Skin of body (tissue), 2 donors: Measurements from ENCODE around the gene PRX. TPM values are rescaled to one million over a fixed set of nuclear protein-coding genes. Genes with fewer than 3 reads are reported as not detected.
"Not testable (repeated sequence)": the region's sequence is repeated elsewhere in the genome, so short reads cannot be mapped to it uniquely, and the experiment has no call there.

ENCODE experiments used
- DNase-seq: peaks from one replicate; lab custom pipeline; 2025; lab: John Stamatoyannopoulos, UW
- total RNA-seq: library from RNA; depleted of rRNA; stranded (reverse); fragments of >200 nt; gene quantifications from one replicate; pipeline ENCODE4 v1.2.3, GENCODE V29; 2014

PRX gene
- total RNA-seq, 1 donor from 2014 or later, result 5.2 TPM

DNA sequence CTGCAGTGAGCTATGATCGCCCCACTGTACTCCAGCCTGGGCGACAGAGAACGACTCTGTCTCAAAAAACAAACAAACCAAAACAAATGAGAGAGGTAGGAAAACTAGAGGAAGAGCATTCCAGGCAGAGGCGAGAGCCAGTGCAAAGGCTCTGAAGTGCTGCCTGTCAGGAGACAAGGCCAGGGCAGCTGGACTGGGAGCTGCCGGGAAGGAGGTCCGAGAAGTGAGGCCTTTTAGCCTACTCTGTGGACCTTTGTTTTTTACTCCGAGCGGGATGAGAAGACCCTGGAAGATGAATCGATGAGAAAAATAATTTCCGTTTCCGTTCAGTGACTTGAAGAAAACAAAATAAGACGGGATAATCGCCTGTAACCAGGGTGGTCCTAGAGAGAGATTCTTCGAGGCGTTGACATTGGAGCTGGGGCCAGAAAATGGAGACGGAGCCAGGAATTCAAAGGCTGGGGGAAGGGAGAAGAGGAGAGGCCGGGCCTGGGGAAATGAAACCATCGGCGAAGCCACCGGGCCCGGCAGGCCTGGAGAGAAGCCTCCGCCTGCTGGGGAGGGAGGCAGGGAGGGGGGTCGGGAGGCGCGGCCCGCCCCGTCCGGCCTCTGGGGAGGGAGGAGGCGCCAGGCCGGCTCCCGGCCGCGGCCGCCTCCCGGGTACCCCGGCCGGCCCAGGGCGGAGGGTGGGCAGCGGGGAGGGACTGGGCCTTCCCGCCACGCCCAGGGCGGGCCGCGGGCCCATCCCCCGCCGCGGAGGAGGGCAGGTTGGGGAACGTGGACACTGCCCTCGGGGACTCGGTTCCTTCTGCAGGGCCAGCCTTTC is 20.4 kb upstream of the PRX start:
- peak; percentile 94 for DNase-seq

DNA sequence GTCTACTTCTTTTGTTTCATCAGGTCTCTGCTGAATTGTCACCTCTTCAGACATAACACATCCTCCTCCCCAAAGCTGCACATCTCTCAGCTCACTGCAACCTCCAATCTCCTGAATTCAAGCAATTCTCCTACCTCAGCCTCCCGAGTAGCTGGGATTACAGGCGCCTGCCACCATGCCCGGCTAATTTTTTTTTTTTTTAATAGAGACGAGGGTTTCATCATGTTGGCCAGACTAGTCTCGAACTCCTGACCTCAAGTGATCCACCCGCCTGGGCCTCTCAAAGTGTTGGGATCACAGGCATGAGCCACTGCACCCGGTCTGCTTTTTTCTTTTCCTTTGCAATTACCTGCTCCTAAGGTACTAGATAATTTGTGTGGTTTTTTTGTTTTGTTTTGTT is 19.6 kb upstream of the PRX start:
- DNase-seq, result not testable (repeated sequence)

DNA sequence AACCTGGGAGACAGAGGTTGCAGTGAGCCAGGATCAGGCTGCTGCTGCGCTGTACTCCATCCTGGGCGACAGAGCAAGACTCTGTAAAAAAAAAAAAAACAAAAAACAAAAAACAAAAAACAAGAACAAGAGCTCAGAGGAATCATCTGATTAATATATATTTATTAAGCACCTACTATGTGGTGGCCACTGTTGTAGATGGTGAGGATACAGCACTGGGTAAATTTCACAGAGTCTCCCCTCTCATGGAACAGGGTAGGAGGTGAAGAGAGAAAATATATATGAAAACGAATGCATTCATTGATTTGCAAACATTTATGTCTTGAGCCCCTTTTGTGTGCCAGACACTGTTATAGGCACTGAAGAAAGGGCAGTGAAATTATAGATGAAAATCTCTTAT is 18.5 kb upstream of the PRX start:
- no peak for DNase-seq

DNA sequence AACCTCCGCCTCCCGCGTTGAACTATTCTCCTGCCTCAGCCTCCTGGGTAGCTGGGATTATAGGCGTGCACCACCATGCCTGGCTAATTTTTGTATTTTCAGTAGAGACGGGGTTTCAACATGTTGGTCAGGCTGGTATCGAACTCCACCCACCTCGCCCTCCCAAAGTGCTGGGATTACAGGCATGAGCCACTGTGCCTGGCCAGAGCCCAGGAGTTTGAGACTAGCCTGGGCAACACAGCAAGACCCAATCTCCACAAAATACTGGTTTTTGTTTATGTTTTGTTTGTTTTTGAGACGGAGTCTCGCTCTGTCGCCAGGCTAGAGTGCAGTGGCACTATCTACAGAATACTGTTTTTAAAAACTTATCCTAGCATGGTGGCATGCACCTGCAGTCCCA is 17.1 kb upstream of the PRX start:
- DNase-seq, result not testable (repeated sequence)

DNA sequence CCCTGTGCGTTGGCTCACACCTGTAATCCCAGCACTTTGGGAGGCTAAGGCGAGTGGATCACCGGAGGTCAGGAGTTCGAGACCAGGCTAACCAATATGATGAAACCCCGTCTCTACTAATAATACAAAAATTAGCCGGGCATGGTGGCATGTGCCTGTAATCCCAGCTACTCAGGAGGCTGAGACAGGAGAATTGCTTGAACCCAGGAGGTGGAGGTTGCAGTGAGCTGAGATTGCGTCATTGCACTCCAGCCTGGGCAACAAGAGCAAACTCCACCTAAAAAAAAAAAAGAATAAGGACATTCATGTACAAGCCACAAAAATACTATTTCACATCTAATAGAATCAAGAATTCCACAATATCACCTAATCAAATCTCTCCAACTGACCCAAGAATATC is 15.0 kb upstream of the PRX start:
- DNase-seq, result not testable (repeated sequence)

DNA sequence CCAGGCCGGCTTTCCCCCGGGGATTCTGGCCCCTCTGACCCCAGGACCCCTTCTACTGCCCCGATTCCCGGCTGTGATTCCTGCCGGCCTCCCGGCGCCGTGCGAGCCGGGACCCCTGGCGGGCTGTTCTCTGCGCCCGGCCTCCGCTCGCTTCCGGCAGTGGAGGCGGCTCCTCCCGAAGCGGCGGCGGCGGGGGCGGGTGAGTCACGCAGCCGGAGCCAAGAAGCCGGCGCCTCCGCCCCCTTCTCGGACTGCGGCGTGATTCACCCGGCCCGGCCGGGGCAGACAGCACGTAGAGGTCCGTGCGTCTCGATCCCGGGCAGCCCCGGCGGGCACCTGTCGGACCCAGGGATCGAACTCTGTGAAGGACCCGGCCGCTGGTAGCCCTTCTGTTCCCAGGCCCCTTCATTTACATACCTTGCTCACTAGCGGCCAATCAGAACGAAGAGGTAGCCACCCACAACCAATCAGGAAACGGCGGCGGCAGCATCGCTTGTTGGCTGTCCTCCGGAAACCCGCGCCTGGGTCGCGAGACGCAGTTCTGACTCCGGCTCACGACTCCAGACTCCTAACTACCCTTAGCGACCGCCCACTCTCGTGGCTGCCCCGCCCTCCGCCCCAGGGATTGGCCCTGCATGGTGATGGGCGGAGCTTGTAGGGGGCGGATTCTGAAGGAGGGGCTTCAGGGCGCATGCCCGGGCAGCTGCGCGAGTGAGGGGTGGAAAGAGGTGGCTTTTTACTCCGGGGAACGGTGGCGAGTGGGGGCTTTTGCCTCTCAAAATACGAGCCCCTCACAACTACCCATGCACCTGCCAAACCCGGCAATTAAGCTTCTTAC is 12.5 kb upstream of the PRX start, which contains the start of gene SERTAD1:
Gene SERTAD1, minus strand, starts transcription at position 543 of the 838 bp plus-strand sequence. CDS start 2,446 bp downstream, outside the sequence.
- DNase-seq, result peak; percentile 99

DNA sequence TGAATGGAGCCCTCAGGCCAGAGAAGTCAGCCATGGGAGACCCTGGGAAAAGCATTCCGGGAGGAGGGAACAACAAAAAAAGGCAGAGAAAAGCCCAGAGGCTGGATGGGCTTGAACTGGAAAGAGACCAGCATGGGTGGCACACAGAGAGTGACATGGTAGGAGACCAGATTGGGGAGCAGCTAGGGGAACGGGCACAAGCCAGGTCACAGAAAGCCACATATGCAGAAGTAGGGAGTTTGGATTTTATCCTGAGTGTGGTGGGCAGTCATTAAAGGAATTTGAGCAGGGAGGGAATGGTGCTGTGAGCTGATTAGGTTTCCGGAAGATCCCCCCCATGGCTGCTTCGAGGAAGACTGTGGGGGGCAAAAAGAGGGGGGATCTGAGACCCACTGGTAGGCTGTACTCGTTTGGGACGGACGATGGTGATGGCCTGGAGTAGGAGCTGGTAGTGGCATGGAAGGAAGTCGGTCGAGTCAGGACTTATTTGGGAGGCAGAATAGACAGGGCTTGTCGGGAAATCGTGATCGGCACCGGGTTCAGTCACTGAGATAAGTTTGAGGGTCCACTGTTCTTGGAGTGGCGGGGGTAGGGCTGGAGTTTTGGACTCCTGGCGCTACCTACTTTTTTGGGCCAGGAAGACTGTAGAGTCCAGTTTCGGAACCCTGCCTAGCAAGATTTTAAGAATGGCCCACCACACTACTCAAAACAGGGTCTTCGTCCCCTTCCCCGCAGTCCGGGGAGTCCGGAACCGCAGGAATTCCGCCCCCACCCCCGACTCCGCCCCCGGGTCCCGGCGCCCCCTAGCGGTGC is 11.7 kb upstream of the PRX start:
- DNase-seq, result no peak

DNA sequence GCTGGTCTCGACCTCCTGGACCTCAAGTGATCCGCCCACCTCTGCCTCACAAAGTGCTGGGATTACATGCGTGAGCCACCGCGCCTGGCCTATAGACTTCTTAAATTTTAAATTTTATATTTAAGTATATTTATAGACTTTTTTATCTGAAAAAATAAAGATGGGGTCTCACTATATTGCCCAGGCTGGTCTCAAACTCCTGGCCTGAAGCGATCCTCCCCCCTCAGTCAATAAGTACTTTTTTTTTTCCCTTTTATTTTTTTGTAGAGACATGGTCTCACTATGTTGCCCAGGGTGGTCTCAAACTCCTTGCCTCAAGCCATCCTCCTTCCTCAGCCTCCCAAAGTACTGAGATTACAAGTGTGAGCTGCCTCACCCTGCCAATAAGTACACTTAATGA is 10.8 kb upstream of the PRX start:
- DNase-seq, result no peak

DNA sequence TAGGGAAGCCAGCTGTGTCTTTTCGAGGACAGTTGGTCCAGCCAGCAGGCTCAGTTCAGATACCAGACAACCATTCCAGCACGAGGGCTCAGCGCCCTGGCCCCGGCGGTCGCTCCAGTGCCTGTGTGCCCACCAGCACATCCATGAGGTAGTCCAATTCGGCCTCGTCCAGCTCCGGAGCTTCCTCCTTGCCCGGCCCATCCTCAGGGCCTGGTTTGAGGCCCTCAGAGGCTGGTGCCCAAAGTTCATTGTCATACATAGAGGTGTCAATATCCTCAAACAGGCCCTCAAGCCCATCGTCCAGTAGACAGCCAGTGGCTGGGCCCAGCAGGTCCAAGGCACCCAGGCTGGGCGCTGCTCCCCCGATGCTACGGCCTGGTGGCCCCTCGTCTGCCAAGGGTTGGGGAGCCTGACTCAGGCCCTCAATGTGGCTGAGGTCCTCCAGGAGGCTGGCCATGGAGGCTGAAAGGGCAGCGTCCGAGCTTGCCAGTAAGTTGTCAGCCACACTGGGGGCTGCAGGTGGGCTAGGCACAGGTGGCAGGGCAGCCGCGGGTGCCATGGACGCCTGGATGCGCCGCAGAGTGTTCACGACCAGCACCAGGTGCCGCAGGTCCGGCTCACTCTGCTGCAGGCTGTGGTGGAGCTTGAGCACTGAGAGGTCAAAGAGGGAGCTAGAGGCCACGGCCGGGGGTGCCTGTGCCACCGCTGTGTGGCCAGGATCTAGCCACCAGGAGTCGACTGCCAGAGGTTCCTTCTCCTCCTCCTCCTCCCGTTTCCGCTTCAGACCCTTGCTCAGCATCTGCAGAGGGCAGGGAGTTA is 9.8 kb upstream of the PRX start:
- no peak for DNase-seq

DNA sequence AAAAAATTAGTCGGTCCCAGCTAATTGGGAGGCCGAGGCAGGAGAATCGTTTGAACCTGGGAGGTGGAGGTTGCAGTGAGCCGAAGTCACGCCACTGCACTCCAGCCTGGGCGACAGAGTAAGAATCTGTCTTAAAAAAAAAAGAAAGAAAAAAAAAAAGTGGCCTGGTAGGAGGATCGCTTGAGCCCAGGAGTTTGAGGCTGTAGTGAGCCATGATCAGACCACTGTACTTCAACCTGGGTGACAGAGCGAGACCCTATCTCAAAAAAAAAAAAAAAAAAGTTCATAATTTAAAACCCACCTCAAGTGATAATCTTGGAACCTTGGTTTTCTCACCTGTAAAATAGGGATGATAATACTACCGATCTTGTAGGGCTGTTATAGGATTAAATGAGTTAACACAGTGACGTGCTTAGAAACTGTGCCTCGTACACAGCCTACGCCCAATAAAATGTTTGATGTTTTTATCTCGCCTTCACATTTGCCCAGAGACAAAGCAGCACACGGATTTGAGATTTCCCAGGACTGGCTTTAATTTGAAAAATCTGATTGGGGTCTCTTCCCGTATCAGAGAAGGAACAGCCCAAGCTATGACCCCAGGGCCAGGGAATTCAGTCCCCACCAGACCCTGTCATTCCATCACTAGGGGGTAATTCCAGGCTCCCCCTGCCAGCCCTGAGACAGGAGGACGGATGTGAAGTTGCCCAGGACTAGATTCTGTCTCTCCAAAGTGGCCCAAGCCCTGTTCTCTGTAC is 9.0 kb upstream of the PRX start:
- DNase-seq, result no peak

DNA sequence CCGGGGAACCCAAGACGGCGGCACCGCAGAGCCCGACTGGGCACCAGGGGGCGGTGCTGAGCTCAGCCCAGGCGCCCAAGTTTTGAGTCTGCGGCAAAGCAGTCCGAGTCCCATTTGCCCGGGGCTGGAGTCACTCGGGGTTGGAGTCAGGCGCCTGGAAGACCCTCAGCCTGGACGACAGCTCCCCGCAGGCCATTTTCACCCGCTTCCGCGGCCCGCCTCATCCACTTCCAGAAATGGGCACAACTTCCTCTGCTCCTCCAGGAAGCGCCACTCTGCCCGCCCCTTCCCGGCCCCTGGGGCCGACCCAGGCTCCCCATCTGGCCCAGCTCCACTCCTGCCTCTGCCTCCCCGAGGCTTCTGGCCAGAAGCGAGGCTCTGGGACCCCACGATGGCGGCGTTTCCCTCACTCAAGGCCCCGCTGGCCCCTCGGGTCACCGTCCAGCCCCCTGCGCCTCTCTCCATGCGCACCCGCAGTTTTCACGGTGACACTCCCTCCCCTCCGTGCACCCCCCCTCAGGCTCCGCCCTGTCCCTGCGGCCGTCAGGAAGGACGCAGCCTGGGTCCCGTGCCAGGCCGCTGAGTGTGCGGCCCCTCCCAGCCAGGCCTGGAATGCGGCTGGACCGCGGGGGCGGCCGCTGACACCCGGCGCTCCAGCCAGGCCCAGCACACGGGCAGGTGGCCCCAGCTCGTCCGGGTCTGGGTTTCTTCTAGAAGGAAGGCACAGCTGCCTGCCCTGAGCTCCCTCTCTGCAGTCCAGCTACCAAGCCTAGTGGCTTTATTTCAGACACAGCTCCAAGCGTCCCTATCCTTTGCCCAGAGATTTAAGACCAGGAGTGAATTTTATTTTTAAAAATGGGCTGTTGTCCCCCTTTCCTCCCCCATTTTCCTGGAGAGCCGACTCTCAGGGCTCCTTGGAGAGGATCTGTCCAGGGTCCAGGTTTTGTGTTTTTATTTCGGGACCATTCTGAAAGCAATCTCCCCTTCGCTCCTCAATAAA is 7.9 kb upstream of the PRX start:
- DNase-seq, result peak; percentile 89

DNA sequence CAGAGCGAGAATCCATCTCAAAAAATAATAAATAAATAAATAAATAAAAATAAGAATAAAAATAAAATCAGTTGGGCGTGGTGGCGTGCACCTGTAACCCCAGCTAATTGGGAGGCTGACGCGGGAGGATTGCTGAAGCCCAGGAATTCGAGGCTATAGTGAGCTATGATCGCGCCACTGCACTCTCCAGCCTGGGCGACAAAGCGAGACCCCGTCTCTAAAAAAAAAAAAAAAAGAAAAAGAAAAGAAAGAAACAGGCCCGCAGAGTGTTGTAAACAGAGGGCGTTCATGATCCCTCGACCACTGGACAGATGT is 7.2 kb upstream of the PRX start:
- no peak for DNase-seq

DNA sequence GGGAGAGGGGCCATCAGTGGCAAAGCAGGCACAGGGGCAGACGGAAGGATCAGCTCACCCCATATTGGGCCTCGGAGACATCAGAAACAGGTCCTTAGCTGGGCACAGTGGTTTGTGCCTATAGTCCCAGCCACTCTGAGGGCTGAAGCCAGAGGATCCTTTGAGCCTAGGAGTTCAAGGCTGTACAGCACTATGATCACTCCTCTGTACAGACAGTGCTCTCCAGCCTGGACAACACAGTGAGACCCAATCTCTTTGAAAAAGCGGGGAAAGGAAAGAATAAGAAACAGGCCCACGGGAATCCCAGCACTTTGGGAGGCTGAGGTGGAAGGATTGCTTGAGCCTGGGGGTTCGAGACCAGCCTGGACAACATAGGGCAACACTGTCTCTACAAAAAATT is 6.6 kb upstream of the PRX start:
- no peak for DNase-seq

DNA sequence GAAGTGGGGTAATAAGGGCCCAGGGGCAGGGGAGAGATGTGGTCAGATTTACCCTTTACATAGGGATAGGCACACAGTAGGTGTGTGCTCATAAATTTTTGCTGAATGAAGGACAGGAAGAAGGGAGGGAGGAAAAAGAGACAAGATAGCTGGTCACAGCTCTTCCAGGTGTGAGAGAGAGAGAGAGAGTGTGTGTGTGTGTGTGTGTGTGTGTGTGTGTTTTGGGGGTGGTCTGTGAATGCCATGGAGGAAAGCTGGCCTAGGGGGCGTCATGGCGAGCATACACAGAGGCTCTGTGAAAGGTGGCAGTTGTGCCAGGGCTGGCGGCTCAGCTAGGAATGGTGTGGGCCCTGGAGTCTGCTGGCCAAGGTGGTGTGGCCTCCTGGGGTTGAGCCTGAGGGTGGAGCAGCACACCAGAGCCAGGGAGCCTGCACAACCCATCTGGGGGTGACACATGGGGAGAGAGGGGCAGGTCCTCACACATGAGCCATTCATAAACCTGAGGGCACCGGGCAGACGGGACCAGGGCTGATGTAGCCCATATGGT is 6.0 kb upstream of the PRX start:
- no peak for DNase-seq

DNA sequence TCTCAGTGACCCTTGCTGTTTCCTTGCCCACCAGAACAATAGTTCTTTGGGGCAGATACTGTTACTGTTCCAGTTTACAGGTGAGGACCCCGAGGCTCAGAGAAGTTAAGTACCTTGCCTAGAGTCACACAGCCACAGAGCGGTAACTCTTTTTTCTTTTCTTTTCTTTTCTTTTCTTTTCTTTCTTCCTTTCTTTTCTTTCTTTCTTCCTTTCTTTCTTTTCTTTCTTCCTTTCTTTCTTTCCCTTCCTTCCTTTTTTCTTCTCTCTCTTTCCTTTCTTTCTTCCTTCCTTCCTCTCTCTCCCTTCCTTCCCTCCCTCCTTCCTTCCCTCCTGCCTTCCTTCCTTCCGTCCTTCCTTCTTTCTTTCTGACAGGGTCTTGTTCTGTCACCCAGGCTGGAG is 4.9 kb upstream of the PRX start:
- DNase-seq, result no peak

DNA sequence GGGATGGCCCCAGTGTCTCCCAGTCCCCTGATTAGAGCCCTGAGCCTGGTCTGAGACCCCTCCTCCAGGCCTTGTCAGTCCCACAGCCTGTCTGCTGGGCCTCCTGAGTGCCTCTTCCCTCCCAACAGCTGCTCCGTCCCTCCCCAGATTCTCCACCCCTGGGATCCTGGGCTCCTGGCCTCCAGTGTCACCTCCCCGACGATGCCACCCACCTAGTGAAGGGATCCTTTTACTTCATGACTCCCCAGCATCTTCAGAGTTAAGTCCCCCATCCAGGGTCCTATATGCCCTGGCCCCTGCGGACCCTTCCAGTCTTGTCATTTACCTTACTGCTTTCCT is 4.4 kb upstream of the PRX start:
- no peak for DNase-seq

DNA sequence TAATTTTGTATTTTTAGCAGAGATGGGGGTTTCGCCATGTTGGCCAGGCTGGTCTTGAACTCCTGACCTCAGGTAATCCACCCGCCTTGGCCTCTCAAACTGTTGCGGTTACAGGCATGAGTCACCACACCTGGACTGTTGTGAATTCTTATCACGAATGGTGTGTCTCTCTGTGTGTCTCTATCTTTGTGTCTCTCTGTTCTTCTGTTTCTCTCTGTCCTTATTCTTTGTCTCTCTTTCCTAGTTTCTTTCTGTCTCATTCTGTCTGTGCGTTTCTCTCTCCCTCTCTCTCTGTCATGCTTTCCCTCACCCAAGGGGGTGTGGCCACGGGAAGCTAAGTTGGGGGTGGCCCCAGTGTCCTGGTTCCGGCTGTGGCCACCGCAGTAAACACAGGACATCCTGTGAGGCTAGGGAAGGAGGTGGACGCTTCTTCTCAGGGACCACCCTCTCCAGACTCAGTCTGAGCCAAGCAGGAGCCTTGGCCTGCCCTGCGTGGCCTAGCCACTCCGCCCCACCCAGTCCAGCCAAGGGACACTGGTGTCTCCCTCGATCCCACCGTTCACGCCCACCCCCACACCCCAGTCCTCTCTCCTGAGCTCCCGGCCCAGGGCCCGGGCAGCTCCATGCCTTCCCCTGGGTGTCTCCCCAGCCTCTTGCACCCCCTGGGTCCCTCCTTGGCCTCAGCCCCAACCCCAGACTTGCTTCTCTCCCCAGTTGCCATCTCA is 3.9 kb upstream of the PRX start:
- DNase-seq, result peak; percentile 19

DNA sequence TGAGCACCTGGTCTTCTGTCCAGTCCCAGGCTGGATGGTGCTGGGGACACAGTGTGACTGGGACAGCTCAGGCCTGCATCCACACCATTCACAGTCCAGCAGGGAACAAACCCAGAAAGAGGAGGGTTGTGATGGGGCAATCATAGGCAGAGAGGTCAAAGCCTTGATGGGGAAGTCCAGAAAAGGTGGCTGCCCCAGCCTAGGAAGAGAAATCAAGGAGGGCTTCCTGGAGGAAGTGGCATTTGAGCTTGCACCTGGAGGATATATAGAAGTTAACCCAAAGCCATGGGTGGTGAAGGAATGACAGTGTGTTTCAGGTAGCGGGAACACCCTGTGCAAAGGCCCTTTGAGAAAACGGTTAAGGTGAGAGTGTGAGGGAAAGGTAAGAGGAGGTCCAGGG is 2.6 kb upstream of the PRX start:
- DNase-seq, result no peak
